ENCODE measurements around the gene DOCK6.

Gene DOCK6

DNA sequence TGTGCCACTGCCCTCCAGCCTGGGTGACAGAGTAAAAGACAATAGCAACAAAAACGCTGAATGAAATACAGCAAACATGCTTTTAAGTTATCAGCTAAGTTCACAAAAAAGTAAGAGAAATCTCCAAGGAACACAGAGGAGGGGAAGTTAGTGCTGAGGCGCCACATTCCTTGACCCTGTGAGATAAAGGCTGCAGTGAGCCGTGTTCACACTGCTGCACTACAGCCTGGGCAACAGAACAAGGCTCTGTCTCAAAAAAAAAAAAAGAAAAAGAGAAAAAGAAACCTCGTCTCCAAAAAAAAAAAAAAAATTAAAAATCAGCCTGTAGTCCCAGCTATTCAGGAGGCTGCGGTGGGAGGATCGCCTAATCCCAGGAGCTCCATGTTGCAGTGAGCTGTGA lies 16.3 kb upstream of the DOCK6 start:
- DNase-seq (ENCODE audit: low spot score), result no peak

DNA sequence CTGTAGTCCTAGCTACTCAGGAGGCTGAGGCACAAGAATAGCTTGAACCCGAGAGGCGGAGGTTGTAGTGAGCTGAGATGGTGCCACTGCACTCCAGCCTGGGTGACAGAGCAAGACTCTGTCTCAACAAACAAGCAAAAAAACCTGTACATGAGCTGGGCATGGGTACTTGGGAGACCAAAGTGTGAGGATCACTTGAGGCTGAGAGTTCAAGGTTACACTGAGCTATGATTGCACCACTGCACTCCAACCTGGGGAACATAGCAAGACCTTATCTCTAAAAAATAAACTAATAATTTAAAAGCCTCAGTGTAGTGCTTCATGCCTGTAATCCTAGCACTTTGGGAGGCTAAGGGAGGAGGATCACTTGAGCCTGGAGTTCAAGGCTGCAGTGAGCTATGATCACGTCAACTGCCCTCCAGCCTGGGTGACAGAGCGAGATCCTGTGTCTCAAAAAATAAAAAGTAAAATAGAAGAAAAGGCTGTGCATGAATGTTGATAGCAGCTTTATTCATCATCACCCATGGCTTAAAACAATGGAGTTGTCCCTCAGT lies 12.3 kb upstream of the DOCK6 start:
- DNase-seq (ENCODE audit: low spot score), result no peak

DNA sequence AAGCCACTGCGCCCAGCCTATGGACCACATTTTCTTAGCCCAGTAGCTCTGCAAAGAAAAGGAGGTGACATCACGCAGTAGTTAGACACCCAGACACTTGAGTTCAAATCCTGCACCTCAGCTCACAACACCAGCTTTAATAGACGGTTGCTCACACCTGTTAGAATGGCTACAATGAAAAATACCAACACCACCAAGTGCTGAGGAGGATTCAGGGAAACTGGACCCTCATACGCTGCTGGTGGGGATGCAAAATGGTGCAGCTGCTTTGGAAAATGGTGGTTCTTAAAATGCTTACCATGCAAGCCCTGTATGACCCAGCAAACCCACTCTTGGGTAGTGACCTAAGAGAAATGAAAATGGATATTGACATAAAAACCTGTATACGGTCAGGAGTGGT lies 11.7 kb upstream of the DOCK6 start:
- no peak for DNase-seq (ENCODE audit: low spot score)

DNA sequence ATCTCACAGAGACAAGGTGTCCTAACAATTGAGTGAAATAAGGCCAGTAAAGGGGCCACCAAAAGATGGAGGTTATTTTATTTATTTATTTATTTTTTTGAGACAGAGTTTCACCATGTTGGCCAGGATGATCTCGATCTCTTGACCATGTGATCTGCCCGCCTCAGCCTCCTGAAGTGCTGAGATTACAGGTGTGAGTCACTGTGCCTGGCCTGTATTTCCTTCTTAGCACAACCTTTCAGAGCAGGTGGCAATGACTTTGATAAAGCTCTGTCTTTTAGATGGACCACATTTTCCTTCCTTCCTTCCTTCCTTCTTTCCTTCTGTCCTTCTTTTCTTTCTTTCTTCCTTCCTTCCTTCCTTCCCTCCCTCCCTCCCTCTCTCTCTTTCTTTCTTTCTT lies 11.0 kb upstream of the DOCK6 start:
- DNase-seq (ENCODE audit: low spot score), result no peak

DNA sequence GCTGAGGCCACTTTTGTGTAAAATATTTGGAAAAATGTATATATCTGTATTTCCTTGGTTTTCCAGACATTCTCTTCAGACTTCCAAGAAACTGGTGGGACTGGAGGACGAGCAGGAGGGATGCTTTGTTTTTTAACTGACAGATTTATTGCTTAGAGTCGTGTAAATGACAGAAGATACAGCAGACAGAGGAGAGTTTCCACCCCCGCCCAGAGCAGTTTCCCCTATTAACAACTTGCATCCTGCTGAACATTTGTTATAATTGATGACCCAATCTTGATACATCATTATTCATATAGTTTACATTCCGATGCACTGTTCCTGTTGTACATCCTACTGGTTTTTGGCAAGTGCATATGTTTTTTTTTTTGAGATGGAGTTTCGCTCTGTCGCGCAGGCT lies 7.1 kb upstream of the DOCK6 start:
- DNase-seq (ENCODE audit: low spot score), result no peak

DNA sequence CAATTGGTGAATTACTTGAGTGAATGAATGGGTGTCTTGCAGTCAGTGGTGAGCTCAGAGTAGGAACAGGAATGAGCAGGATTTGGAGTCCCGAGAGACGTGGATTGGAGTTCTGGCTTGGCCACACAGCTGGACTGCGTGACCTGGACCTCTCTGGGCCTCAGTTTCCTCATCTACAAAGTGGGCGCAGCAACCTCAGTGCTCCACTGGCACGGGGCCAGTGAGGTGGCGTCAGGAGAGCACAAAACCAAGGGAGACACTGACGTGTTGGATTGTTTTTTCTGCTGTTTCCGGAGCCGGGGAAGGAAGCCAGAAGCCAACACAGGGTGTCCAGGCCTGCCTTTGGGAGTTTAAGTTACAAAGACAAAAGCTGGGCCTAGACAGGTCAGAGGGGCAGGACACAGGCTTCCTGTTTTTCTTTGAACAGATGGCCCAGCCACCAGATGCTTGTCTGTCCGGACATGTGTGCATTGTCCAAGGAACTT lies 6.5 kb upstream of the DOCK6 start:
- DNase-seq (ENCODE audit: low spot score), result no peak

DNA sequence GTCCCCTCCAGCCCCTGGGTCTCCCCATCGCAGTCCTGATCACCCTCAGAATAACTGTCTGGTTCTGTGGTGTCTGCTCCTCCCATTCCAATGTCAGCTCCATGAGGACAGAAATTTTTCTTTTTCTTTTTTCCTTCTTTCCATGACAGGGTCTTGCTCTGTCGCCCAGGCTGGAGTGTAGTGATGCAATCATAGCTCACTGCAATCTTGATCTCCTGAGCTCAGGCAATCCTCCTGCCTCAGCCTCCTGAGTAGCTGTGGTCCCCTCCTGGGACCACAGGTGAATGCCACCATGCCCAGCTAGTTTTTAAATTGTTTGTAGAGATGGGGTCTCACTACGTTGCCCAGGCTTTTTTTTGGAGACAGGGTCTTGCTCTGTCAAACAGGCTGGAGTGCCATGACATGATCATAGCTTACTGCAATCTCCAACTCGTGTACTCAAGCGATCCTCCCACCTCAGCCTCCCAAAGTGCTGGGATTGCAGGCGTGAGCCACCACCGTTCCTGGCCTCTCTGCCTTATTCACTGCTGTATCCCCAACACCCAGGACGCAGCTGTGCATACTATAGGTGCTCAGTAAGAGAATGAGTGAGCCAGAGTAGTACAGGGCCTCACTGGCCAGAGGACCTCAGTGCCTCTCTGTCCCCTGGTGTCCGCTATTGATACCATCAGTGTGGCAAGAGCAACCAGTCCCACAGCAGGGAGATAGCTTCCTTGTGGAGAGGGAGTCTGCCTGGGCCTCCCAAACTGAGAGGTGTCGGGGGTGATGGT lies 5.2 kb upstream of the DOCK6 start:
- DNase-seq (ENCODE audit: low spot score), result no peak

DNA sequence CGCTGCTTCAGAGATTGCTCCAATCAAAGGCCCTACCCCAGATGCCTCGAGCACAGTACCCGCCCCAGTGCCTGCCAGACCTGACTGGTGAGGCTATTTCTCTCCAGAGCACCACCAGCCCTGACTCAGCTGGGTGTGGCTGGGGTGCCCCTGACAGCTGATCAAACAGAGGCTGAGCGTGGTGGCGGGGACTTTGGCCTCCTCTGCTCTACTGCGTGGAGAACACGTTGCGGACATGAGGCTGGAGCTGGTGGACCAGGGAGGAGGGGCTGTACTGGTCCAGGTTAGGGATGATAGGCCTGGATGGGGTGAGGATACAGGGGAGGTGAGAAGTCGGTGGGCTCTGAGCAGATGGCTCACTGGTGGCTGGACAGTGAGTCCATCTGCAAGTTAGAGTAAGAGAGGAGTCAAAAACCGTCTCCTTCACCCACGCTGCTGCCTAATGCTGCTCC lies 3.5 kb upstream of the DOCK6 start:
- DNase-seq (ENCODE audit: low spot score), result no peak

DNA sequence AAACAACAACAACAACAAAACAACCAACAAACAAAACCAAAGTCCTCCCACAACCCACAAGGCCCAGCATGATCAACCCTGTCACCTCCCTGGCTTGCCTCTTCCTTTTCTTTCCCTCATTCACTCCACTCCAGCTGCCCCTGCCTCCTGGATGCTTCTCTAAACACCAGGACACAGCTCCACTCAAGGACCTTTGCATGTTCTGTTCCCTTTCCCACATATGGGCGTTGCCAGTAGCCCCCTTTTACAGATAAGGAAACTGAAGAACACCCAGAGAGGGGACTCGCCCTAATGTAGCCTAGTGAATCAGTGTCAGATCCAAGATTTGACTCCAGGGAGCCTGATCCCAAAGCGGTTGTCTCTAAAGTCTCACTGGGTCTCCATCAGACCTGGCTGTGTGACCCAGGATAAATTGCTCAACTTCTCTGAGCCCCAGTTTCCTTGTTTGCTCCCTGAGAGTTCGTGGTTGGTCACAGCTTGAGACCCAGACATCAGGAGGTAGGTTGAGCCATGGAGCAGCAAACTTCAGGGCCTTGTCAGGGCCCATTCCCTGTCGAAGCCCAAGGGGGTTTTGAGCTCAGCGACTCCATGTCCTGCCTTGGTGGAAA lies 3.0 kb upstream of the DOCK6 start:
- DNase-seq (ENCODE audit: low spot score), result no peak

DNA sequence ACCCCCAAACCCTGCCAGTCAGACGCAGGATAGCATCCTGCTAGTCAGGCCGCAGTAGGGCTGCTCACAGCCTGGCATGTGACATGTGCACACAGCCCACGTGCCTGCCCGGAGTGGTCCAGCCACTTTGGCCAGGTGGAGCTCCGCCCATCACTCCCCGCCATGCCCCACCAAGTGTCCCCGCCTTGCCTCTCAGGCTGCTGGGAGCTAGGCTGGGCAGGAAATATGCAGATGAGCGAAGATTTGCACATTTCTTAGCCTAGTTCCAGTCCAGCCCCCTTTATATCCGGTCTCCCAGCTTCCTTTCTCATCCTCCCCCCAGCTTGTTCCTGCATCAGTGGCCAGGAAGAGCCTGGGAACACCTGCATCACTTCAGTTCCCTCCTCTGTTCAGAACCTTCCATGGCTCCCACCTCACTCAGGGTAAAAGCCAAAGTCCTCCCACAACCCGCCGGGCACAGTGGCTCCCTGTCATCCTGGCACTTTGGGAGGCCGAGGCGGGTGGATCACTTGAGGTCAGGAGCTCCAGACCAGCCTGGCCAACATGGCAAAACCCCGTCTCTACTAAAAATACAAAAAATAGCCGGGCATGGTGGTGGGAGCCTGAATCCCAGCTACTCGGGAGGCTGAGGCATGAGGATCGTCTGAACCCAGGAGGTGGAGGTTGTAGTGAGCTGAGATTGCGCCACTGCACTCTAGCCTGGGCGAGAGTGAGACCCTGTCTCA lies 2.3 kb upstream of the DOCK6 start:
- DNase-seq (ENCODE audit: low spot score), result peak; percentile 83

DNA sequence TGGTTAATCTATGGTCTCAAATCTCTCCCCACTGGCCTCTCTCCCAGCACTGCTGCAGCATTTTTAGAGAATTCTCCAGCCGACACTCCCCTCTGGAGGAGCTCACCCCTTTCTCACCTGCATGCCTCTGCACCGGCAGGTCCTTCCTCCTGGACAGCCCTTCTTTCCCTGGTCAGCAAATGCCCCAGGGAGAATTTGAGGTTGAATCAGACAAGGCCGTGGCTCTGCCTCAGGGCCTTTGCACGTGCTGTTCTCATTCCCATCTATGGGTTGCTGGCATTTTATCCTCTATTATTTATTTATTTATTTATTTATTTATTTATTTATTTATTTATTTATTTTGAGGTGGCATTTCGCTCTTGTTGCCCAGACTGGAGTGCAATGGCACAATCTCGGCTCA lies 1.4 kb upstream of the DOCK6 start:
- no peak for DNase-seq (ENCODE audit: low spot score)

DNA sequence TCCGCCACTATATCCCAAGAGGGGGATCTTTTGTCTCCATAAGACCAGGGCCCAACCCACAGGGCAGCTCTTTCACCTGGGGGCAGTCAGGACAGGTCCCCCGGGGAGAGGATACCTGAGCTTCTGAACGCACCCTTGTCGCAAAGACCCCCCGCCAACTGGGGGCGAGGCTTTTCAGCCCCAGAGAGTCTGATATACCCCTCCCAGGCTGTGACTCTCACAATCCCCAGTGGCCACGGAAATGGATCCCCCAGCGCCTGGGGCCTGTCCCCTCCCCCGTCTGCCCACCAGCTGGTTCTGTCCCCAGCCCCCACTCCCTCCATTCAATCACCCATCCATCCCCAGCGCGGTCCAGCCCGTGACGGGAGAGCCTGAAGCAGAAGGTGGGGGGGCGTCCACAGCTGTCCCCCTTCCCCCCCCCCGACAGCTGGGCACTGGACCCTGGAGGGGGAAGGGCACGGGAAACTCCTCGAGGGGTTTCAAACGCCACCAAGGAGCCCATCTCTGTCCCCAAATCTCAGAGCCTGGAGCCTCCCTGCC lies 823 bp downstream of the DOCK6 start:
- no peak for DNase-seq (ENCODE audit: low spot score)

DNA sequence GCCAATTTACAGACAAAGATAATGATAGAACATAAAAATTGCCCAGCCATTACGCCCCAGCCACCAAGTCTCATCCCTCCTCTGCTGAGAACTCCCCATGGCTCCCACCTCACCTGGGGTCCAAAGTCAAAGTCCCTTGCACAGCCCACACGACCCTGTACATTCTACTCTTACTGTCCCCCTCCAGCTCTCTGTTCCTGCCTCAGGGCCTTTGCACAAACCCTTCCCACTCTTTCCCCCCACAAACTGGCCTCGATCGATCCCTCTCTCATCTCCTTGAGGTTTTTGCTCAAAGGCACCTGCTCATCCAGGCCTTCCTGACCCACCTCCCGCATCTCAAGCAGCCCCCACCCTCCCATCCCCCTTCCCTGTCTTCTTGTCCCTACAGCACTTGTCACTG lies 1.3 kb downstream of the DOCK6 start:
- no peak for DNase-seq (ENCODE audit: low spot score)

DNA sequence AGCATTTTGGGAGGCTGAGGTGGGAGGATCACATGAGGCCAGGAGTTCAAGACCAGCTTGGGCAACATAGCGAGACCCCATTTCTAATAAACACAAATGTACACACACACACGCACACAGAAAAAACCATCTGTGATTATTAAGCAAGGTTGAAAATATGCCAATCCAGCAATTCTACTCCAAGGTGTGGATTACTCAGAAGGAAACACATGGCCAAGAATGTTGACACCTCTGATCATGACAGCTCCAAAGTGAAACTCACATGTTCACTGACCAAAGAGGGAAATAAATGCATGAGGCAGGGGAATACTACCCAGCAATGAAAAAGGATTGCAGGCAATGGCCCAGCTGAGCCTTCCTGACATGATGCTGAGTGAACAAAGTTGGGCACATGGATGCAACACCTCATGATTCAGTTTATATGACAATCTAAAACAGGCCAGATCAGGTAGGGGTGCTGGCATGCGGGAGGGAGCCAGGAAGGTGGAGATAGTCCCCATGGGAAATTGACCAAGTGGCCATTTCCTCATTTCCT lies 4.4 kb downstream of the DOCK6 start:
- DNase-seq (ENCODE audit: low spot score), result no peak

DNA sequence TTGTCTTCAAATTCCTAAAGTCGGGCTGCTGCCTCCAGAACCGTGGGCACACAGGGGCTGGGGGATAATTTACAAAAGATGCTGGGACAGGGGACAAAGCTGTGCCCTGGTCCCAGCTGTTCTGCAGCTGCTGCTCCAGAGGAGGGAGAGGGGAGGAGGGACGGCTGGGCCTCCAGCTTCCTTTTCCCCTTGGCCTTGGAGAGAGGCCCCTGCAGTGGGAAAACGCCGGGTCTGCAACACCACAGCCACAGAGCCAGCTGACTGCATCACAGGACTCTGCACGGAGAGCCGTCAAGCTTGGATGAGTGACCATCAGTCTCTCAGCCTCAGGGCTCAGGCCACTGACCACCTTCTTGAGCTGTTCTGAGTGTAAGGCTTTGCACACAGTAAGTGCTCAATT lies 6.1 kb downstream of the DOCK6 start:
- DNase-seq (ENCODE audit: low spot score), result no peak

DNA sequence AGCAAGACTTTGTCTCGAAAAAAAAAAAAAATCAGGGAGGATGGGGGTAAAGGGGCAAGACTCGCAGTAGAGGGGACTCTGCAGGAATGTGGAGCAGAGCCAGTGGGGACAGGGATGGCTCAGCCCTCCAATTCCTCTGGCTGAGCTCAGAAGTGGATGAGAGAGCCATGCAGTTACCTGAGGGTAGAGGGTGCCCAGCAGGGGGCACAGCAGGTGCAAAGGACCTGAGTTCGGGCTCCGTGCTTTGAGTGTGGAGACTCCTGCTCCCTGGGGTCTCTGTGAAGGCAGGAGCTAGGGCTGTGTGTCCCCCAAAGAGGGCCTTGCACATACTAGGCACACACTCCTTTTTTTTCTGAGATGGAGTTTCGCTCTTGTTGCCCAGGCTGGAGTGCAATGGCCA lies 7.7 kb downstream of the DOCK6 start:
- no peak for DNase-seq (ENCODE audit: low spot score)

DNA sequence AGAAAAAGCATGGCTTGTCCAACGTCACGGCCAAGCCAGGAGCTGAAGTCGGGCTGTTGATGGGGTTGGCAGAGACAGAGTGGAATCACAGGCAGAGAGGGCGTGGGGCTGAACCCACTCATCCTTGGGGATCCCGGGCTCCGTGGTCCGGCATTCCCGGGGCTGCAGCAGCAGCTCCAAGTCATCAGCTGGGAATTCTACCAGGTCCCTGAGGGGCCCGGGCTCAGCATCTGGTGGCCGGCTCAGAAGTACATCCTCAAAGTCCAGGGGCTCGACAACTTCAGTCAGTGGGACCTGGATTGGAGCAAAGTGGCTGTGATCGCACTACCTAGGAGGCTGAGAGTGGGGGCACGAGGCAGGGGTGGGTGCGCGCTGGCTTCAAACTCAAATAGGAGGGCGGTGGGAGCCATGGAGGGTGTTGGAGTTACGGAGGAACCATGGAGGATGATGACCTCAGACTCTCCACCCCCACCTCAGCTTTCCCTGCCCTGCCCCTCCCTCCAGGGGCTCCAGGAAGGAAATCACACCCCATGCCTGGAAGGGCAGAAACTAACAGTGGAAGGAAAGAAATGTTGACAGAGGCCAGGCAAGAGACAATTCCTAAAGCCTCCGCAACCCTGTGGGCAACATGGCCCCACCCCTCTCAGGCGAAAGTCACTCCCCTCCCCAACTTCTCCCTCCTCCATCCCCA lies 9.5 kb downstream of the DOCK6 start:
- DNase-seq (ENCODE audit: low spot score), result no peak

DNA sequence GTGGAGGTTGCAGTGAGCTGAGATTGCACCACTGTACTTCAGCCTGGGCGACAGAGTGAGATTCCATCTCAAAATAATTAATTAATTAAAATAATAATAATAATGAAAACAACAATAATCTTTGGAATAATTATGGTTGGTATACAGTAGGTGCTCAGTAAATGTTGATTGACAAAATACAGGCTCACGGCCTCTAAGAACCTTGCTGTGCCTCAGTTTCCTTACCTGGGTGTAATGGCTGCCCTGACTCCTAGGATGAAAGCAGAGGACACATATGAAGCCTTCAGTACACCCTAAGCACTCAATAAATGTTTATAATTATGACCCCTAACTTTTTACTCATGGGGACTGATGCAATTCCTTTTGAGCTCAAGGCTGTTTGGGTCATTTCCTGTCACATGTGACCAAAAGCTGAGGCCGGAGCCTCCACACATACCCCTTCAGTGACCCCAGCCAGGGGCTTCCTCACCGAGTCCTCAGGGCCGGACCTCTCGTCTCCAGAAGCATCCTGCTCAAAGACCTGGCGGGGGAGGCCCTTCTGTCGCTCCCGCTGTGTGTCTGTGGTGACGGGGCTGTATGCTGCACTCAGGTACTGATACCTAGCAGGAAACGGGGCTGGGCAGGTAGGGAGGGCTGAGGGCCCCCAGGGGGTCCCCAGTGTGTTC lies 10.5 kb downstream of the DOCK6 start:
- no peak for DNase-seq (ENCODE audit: low spot score)

DNA sequence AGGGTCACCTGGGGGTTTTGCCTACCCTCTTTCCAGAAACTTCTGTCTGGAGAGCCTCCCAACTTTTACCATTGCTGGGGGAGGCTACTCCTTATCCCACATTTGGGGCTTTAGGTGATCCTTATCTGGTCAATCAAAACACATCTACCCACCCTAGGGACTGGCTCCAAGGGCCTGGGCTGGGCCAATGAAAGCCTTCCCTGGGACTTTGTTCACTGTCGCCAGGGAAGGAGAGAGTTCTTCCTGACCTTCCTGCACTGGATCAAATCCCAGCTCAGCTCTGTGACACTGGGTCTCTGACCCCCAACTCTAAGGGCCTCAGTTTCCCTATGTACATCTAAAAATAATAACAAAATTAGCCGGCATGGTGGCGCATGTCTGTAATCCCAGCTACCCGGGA lies 11.1 kb downstream of the DOCK6 start:
- DNase-seq (ENCODE audit: low spot score), result no peak

DNA sequence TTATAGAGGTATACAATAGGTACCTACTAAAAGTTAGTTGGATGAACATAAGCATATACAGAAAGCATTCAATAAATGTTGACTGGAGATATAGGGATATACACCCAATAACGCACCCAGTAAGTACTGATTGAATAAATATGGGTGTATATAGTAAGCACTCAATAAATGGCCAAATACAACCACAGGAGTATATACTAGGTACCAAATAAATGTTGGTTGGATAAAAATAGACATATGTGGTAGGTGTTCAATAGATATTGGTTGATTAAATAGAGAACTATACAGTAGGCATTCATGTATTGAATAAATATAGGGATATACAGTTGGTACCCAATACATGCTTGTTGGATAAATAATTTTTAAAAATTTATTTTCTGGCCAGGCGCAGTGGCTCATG lies 13.5 kb downstream of the DOCK6 start:
- no peak for DNase-seq (ENCODE audit: low spot score)

DNA sequence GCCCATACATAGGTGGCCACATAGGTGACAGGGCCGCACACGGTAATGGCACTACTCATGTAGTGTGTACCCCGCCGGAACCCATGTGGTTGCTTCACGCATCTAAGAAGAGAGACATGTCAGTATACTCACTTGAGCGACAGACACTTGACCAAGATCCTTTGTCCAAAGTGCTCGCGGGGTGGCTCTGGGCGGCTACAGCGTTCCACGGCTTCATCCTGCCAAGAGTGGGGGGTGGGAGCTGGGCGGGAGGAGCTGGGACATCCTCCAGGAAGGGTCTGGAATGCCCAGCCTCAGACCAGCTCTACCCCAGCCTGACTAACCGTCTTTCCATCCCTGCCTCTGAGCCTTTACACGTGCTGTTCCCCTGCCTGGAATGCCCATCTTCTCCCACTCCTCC lies 14.4 kb downstream of the DOCK6 start:
- no peak for DNase-seq (ENCODE audit: low spot score)

All from iPS-NIHi11 (cell line).